Hematopoietic multipotent progenitor cell treated with erythropoietin and hydrocortisone succinate and interleukin-3 and kit ligand, for 6 days (in vitro differentiated cells): ENCODE measurements around the gene ADARB1.

Experiments
- DNase-seq: peaks from one replicate; pipeline ENCODE4 v3.0.0-alpha.2; 2015

ADARB1 gene

DNA sequence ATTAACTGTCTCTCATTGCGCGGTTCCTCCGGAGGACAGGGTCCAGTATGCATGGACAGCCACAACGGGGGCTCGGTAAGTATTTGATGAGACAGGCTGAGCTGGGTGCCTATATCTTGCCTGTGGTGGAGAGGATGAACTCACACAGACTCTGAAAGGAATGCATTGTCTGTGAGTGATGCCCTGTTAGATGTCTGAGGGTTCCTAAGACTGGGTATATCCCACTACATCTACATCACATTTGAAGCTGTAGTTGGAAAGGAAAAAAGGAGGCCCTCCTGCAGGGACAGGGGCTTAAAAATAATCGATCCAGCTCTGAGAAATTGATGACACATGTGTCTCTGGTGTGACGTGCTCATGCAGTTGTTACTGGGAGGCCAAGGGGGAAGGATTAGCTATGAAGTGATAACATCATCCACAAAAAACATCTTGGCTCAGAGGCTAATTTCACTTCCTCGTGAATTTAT is 1.9 kb downstream of the ADARB1 start:
- DNase-seq = peak; percentile 45

DNA sequence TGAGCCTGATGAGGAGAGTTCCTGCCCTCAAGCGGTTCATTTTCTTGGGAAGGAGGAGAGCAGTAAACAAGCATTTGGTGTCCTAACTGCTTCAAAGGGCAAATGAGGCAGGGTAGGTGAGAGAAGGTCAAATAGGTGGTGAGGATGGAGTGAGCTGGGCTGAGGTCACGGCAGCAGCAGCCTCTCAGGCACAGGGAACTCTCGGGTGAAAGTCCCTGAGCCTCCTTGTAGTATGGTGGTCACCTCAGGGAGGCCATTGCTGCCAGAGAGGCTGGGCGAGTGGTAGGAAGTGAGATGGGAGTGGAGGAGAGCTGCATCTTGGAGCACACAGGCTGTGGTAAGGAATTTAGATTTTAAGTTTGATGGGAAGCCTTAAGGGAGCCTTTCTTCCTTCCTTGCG is 4.0 kb downstream of the ADARB1 start:
- no peak for DNase-seq

DNA sequence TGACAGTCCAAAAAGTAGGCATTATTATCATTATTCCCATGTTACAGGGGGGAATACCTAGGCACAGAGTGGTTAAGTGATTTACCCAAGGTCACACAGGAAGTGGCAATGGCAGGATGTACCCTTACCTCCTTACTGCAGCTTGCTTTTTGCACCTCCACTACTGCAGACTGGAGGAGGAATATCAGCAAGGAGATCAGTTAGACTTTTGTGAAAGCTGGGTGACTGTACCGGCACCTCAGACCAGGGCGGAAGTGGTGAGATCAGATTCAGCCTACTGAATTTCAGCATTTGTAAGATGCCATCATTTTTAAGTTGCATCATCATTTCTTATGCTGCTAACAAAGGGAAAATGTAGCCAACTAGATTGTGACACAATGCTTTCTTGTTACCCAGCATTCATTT is 4.5 kb downstream of the ADARB1 start:
- DNase-seq = peak; percentile 76

DNA sequence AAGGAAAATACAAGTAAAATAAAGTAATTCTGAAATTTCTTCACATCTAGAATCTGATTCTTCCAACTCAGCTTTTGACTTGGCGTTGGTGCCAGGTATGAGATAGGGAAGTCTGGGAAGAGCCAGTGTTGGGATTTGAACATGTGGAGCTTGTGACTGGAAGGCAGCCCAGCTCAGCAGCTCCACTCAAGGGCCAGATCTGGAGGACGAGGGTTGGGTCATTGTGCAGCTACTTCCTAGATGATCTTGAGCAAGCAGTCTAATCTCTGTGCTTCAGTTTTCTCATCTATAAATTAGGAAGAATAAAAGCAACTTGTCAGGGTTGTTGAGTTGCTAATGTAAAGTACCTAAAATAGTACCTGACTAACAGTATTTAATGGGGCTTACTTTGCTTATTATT is 5.0 kb downstream of the ADARB1 start:
- DNase-seq = peak; percentile 32

DNA sequence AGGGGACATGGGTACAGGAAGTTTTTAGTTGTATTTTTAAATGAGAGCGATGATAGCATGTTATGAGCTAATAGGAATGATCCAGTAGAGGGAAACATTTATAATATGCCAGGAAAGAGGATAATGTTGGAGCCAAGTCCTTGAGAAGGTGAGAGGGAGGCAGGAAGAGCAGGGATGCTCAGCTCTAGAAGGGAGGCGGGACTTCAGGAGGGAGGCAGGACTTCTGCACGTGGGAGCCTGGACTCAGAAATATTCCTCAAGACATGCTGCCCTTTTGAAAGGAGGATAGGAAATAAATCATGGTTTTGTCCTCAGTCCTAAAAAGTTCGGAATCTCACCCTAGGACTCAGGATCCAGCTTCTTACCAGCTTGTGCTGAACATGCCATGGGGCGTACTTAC is 5.9 kb downstream of the ADARB1 start:
- no peak for DNase-seq

DNA sequence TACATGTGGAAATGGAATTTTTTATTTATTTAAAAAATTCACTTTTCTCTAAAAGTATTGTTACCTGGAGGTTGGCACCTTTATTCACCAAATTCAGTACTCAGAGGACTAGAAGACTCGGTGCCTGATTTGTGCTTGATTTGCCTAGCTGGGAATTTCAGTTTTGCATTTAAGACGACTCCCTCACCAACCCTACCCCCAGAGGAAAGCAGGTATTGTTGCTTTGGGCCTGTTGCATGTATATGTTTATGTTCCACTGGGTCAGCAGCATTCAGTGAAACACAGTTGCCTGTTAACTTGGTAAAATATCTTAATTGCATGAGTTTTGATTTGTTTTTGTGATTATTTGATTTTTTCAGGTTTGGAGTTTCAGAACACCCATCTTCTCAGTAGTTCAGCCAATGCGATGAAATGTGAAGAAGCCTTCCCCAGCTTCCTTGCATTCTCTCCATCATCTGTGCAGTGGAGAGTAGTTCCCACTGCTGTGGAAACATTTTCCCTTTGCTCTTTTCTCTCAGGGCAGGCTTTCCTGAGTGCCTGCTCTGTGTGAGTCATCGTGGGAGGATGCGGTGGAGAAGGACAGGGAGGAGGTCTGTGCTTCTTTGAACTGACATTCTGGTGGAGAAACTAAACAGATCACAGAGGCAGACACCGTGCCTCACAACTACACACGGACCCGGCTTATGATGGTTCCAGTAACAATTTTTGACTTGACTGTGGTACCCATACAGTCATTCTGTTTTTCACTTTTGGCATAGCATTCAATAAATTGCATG is 6.4 kb downstream of the ADARB1 start:
- no peak for DNase-seq

DNA sequence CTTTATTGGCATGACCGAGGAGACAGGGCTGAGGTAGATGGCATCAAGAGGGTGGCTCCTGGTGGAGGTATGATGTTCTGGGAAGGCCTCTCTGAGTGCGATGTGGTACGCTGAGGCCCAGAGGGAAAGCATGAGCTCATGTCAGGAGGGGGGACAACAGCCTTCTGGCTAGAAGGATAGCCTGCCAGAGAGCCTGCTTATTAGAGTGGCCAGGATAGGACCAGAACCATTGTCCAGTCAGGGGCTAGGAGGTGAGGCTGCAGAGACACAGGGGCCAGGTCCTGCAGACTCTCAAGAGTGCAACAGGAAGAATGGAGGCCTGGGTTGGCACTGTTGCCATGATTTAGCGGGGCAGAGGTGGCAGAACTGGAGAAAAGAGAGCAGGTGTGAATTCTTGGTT is 7.3 kb downstream of the ADARB1 start:
- no peak for DNase-seq

DNA sequence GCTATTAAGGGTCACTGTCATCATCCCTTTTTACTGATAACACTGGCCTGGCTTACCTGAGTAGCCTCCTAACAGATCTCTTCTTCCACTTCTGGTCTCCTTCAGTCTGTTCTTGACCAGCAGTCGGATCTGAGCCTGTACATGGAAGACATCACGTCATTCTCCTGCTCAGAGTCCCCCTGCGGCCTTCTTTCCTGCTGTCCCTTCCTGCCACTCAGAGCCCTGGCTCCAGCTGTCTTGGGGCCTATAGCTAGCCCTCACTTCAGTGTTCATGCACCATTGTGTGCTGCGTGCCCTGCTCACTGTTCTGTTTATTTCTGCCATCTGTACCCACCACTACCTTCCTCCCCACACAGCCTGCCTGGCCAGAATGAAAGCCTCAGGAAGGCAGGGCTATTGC is 8.4 kb downstream of the ADARB1 start:
- no peak for DNase-seq

DNA sequence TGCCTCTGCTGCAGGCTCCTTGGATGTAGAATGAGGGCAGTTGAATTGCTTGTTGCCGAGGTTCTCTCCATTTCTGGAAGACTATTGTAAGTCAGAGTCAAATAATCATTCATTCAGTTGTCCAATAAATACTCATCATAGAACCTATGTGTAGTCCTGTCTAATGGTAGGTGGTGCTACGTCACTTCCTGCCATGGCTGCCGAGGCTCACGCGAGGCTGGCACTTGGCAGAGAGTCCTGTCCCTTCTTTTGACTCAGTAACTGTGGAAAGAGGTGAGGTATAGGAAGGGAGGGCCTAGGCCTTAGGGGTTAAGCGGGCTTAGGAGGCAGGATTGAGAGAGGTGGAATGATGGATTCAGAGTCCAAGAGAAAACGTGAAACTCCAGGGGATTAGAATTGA is 9.7 kb downstream of the ADARB1 start:
- DNase-seq = no peak

DNA sequence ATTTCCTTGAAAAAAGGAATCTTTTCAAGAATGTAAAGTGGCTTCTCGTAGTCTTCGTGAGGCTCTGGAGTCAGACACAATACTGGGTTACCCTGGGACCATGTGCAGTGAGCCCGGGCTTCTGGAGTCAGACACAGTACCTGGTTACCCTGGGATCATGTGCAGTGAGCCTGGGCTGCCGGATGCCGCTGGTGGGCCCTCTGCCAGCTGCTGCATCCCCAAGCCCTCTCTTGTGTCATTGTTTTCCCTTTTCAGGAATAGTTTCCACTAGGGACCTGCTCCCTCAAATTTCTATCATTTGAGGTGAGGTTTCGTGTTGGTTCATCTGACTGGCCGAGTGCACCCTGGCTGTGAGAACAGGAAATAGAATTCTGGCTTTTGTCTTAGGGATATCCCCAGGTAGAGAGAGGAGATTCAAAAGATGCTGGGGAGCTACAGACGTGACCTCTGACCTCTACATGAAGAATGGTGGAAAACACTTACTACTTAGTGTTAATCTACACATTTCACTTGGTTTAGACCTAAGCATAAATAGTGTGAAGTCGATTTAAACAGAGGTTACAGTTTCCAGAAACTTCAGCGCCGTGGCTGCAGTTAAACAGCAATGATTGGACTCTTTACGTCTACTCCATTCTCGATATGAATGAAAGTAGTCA is 10.6 kb downstream of the ADARB1 start:
- DNase-seq = no peak

DNA sequence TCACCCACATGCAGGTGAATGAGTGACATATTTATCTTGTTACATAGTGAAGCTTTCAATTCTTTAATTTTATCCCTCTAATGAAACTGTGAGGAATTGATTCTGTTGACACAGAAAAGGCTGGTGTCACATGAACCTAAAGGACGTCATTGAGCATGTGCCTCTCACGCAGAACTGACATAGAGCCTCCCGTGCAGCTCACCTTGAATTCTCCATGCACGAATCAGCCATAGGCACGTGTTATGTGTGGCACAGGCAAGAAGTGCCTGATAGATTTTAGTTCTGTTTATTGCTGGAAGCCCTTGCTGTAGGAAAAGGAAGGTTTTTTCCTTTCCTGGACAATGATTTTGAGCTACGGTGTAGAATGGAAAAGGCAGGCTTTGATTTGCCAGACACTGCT is 11.3 kb downstream of the ADARB1 start:
- no peak for DNase-seq

DNA sequence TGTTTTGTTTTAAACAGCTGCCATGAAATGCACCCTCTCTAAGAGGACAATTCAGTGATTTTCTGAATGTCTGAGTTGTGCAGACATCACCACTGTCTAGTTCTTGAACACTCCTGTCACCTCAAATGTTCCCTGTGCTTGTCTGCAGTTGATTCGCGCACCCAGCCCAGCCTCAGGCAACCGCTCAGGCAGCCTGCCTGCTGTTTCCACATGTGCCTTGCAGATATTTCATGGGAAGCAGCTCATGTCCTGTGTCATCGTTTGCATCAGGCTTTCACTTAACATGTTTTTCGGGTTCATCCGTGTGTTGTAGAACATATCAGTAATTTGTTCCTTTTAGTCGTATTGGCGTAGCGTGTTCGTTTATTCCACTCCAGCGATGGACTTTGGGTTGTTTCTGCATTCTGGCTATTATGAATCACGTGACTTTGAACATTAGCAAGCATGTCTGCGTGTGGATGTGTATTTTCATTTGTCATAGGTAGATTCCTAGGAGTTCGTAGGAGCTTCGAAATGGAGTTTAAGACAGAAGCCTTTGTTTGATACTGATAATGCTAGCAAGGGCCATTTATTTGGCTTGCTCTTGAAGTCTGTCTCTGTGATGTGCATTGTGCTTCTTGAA is 12.1 kb downstream of the ADARB1 start:
- peak; percentile 36 for DNase-seq

DNA sequence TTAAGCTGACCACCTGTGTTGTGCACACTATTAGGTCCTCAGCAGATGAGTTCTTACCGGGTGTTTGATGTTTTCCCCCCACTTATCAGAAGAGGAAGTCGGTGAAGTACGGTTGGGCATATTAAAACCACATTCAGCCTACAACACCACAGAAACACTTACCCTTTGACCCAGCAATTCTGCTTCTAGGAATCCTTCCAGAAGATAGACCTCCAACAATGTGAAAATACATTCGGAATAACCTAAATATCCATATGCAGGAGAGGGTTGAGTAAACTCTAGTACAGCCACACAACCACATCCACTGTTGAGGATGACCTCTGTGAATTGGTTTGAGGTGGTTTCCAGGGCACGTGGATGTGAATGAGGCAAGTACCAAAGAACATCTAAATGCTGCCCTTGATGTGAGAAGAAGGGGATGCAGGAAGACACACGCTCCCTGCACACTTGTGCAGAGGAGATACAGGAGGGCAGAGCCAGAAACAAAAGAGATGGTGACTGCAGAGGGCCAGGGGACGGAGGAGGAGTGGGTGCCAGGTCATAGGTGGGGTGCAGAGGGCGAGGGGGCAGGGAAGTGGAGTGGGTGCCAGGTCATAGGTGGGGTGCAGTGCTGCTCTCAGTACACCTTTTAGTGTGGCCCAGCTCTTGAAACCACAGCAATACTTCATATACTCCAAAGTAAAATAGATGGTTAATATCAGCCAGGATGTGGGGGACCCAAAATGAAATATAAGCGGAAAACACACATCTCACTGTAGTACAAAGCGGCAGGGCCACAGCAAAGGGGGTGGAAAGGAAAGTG is 12.8 kb downstream of the ADARB1 start:
- peak; percentile 68 for DNase-seq

DNA sequence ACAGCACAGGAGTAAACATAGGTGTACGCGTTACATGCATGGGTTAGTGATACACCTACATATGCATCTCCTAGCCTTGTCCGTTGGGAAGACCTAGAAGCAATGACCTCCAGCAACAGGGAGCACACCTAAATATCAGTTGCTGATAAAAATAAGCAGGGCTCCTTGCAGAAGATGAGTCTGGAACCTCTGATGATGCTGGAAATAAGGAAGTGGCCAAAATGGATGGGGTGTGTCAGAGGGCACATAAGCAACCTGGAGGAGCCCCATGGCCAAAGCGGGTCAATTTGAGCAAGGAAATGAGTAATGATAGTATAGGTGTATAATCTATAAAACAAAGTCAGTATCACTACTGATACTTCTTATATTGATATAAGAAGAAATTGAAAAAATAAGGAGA is 13.7 kb downstream of the ADARB1 start:
- DNase-seq = no peak

DNA sequence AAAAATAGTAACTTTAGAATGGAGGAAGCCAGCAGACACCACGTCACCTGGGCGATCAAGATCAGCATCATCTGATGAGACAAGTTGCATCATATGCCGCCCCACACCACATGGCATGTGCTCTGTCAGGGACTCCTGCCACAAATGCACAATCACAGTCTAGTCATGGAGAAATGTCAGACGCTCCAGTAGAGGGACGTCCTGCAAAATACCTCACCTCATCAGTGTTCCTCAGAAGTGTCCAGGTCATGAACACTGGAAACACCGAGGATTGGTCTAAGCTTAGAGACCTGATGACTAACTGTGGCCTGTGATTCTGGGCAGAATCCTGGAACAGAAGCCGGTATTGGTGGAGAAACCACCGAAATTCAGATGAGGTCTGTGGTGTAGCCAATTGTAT is 14.3 kb downstream of the ADARB1 start:
- DNase-seq = peak; percentile 33

DNA sequence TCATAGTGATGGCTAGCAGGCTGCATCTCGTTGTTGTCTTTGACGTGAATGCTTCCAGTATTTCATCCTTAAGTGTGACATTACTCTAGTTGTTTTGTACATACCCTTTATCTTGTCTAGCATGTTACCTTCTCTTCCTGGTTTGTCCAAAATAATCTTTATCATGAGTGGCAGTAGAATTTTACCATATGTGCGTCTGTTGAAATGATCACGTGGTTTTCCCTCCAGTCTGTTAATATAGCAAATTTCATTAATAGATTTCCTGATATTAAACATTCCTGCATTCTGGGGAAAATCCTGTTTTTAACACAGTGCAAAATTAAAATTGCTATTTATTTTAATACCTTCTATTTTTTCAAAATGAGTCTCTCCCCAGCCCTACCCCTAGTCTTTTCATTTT is 15.6 kb downstream of the ADARB1 start:
- peak; percentile 30 for DNase-seq

DNA sequence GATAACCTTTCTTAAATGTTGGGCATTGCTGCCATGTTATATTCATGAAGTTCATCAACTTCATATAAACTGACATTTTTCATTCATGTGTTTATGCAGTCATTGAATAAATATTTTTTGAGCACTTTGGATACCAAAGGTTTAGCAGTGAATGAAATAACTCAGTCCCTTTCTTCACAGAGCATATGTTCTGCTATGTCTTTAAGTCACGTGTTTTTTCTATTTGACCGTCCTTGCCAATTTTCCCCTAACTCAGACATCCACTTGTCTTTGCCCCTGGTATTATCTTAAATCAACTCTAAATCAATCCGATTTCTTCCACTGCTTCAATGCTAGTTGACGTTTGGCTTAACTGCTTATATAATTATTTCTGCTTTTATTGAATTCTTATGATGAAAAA is 16.6 kb downstream of the ADARB1 start:
- DNase-seq = no peak

DNA sequence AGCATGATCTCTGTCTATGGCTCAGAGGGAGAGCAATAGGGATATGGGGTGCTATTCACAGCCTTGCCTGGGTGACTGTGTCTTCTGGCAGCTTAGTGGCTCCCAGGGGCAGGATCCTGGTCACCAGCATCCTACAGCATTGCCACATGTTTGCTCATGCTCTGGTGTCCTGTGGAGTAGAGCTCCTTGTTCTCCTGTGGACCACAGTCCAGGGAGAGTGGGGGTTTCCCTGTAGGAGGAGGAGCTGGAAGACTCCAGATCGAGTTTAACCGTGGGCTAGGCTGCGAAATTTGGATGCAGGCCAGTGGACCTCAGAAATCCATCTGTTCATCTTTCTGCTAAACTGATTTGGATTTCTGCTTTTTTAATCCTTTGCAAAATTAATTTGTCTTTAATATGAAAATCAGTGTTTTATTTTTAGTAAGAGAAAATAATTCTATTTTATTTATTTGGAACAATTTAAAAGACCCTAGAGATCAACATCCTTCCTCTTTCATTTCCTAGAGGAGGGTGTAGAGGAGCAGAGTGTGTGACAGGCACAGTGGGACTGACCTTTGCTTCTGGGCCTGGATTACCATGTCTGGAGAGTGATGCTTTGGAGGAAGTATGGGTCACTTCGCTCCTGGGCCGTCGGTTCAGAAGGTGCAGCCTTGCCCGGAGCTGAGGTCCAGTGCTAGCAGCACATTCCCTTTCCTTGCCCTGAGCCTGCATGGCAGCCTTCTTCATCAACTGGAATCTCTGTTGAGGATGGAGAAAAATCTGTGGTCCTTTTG is 17.4 kb downstream of the ADARB1 start:
- no peak for DNase-seq

DNA sequence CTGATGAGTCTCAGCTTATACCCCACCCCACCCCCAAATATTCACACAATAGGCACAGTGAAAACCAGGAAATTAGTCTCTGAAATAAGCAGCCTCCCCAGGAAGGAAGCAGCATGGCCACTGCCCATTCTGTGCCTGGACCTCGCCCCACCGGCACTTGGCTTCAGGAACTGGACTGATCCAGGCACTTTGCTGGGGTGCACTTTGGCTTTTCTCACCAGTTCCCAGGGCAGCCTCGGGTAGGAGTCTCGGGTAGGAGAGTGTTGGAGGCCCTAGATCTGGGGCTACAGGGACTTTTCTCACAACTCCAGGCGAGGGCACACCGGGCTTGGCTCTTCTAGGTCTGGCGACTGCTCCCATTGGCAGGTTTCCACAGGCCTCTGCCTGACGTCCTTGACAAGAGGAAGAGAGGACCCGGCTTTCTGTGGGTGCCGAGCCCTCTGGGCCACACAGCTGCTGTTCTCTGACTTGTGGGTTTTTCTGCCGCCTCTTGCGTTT is 18.7 kb downstream of the ADARB1 start:
- DNase-seq = peak; percentile 40

DNA sequence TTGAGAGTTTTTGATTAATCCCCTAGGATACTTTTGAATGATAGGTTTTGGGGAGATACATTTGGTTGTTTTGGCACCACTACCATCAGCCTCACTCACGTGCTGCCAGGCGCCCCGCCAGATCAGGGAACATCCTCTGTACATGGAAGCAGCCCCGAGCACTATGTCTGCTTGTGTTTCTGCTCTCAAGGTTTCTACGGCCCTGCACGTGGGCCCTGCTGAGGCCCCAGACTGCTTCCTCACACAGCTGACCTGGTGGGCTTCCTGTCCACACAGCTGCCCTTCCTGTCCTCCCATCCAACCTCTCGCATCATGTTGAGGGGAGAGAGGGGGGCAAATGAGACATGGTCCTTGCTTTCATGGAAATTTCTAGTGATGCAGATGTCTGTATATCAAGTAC is 20.0 kb downstream of the ADARB1 start:
- DNase-seq = no peak

DNA sequence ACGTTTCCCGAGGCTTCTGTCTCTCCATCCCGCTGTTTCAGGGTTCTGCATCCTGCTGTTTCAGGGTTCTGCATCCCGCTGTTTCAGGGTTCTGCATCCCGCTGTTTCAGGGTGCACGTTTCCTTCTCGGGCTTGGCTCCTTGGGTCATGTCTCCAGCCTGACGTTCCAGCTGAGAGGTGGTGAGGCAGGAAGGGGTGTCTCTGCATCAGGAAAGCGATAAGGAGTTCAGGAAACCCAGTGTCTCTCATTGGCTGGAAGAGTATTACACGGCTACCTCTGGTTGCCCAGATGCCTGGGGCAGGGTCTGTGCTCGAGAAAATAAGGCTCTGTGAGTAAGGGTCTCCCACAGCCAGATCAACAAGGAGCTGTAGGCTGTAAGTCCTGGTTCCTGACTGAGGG is 21.1 kb downstream of the ADARB1 start:
- no peak for DNase-seq

DNA sequence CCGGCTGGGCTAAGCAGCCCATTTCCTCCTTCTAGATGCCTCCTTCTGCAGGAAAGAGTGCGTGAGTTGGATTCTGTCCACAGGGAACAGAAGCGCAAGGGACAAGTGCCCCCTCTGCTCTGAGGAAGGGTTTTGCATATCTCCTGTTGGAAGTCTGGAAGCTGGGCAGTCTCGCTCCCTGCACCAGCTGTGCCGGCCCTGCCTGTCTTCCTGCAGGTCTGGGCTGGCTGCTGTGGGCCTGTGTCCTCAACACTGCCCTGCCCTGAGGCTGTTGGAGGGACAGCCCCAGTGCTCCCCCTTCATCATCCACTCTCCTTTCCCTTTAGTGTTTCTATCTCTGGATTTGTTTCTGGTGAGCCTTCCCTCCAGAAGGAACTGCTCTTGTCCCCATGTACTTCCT is 21.8 kb downstream of the ADARB1 start:
- DNase-seq = no peak
